Loucy (cell line): Measurements from ENCODE around the gene VEPH1.

Experiments
- CTCF ChIP-seq: fragments of 200-600 bp; sonication (generic); conservative IDR thresholded peaks from 2 replicates; pipeline ENCODE4 v1.5.1; 2014; ENCODE audit warnings: mild to moderate bottlenecking, antibody characterized with exemption, low read length
- EZH2phosphoT487 ChIP-seq: fragments of 200-600 bp; IDR thresholded peaks from 2 replicates; pipeline ENCODE4 v1.6.1; 2018; ENCODE audit warnings: antibody characterized with exemption, mild to moderate bottlenecking, moderate library complexity, borderline replicate concordance

DNA sequence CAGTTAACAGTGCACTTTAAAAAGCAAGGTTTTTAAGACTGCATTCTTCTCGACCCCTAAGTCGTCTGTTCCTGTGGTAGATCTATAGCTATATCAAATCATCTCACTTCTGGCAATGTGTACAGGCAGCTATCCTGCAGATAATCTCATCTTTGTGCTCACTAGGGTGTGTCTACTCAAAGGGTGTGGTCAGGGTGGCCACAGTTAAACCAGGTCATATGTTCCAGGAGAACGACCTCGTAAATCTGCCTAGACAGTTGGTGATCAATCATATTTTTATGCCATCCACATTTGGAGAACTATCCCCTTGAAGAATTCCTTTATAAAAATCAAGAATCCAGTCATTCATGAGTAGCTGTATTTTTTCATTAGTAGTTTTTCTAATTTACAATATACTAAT lies 3.0 kb downstream of the VEPH1 start:
- TF ChIP-seq CTCF, result no peak
- TF ChIP-seq EZH2phosphoT487, result no peak
